ENCODE results near the gene INKA2.

- TF ChIP-seq TAF1 (IDR thresholded peaks at IDR 0.05; ENCODE audit: low read depth, low read length) (no peak), POLR2A (IDR thresholded peaks at IDR 0.05; ENCODE audit: low read depth, low read length) (no peak), PAX5 (IDR thresholded peaks at IDR 0.05; ENCODE audit: insufficient read depth, low read length, severe bottlenecking) (no peak), POLR2AphosphoS5 (IDR thresholded peaks at IDR 0.05; ENCODE audit: low read depth, low read length) (no peak), SPI1 (IDR thresholded peaks at IDR 0.05; ENCODE audit: low read depth, low read length) (no peak), POU2F2 (IDR thresholded peaks at IDR 0.05; ENCODE audit: low read depth, low read length) (no peak)
These were observed 950 bp upstream of the INKA2 start for GRCh38 chr1:111739925-111740765.
